Fibroblast of villous mesenchyme (primary cell): ENCODE results near the gene ARPP21. TPM values are rescaled to one million over a fixed set of nuclear protein-coding genes. Genes with fewer than 3 reads are reported as not detected.
"Not testable (repeated sequence)": the region's sequence is repeated elsewhere in the genome, so short reads cannot be mapped to it uniquely, and the experiment has no call there.

Experiments
- DNase-seq: peaks from one replicate; pipeline ENCODE4 v3.0.0-alpha.2; 2010; ENCODE audit warnings: low read depth
- H3K4me3 ChIP-seq: 2 replicates; pipeline ENCODE4 v1.5.1; 2011; ENCODE audit warnings: low read depth, mild to moderate bottlenecking, low read length
- total RNA-seq: library from RNA; depleted of rRNA; stranded (reverse); fragments of >200 nt; gene quantifications from 2 replicates; pipeline ENCODE4 v1.2.3, GENCODE V29; 2012
- TF ChIP-seq, protein P1 (sequence below): IDR thresholded peaks from 2 replicates; pipeline ENCODE4 v1.5.1; 2012; ENCODE audit warnings: low read depth, mild to moderate bottlenecking, low read length; ENCODE audit not compliant: insufficient read depth

The ARPP21 gene
- total RNA-seq, 1 donor = not detected

DNA sequence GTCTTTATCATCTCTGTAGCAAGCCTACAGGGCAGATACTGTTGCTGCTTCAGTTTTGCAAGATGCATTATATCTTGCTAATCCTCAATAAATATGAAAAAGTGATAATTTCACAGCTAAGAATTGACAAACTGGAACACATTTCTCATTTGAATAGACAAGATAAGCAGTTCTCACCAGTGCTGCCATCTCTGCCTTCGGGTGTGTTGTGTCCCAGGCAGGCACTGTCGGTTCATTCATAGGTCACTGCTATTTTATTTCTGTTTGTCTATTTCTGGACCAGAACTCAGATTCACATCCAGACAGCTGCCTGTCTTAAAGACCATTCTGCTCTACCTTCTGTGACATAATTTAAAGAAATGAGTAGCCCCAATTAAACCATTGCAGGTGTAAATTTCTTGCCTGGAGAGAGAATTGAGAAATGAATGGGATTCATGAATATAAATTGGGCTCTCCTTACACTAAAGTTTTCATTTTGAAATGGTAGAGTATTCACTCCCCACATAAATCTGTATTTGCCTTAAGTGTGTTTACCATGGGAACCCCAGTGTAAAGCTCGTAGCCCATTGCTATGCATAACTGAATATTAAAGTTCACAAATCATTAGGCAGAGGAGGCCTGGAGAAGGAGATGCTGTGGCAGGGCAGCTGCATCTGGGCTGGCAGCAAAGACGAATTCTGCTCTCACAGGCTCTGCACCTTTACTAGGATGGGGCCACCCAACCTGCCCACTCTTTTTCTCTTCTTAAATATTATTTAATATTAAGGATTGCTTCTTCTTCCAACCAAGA lies 149.9 kb downstream of the ARPP21 start:
- no peak for DNase-seq
- no peak overlapping the region for H3K4me3 ChIP-seq
- TF ChIP-seq, protein P1, sequence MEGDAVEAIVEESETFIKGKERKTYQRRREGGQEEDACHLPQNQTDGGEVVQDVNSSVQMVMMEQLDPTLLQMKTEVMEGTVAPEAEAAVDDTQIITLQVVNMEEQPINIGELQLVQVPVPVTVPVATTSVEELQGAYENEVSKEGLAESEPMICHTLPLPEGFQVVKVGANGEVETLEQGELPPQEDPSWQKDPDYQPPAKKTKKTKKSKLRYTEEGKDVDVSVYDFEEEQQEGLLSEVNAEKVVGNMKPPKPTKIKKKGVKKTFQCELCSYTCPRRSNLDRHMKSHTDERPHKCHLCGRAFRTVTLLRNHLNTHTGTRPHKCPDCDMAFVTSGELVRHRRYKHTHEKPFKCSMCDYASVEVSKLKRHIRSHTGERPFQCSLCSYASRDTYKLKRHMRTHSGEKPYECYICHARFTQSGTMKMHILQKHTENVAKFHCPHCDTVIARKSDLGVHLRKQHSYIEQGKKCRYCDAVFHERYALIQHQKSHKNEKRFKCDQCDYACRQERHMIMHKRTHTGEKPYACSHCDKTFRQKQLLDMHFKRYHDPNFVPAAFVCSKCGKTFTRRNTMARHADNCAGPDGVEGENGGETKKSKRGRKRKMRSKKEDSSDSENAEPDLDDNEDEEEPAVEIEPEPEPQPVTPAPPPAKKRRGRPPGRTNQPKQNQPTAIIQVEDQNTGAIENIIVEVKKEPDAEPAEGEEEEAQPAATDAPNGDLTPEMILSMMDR = no peak

DNA sequence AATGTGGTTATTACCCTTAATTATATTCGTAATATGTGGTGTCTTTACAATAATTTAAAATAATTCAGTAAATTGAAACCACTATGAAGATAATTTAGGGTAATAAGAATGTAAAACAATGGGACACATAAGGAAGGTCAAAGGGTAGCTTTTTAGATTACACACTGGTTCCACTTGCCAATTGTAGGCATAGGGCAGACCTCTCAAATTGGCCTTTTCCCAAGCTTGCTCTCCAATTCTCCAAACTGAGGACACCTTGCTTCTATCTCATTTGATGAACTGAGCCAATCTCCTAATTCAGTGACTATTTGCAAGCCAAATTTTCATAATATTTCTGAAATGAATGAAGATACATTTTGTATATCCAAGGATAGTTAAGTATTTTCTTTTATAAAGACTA lies 151.4 kb downstream of the ARPP21 start:
- no peak for DNase-seq
- TF ChIP-seq, protein P1 = no peak
- no peak overlapping the region for H3K4me3 ChIP-seq

DNA sequence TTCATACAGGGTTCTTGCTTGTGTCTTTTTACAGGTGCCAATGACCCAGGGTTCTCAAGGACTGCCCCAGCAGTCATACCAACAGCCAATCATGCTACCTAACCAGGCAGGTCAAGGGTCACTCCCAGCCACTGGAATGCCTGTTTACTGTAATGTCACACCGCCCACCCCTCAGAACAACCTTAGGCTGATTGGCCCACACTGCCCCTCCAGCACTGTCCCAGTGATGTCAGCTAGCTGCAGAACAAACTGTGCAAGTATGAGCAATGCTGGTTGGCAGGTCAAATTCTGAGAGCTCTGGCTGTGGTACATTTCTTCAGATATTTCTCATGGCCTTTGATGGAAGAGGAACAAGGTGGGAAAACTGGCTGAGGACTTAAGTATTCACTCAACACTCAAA lies 154.3 kb downstream of the ARPP21 start:
- TF ChIP-seq, protein P1 = no peak
- DNase-seq = no peak
- H3K4me3 ChIP-seq = no peak overlapping the region

DNA sequence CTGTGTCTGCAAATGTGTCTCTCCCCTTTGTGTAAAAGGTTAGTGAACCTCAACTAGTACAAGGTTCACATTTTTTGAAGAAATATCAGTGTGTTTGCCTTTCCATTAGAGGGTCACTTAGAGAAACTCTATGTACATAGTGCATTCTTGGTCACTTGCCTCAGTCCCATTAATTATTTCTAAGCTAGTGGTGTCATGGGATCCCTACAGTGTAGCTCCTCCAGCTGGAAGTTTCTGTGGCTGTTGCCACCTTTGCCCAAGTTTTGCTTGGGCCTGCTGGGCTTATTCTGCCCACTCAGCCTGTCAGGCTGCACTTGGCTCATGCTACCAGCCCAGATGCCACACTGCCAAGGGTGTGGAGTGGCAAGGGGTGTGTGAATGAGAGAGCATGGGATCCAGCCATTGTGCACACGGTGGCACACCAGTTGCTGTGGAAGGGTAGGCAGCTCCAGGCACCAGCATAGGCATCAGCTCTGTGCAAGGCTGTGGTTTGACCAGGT lies 161.7 kb downstream of the ARPP21 start:
- no peak for DNase-seq
- TF ChIP-seq, protein P1 = no peak
- no peak overlapping the region for H3K4me3 ChIP-seq

DNA sequence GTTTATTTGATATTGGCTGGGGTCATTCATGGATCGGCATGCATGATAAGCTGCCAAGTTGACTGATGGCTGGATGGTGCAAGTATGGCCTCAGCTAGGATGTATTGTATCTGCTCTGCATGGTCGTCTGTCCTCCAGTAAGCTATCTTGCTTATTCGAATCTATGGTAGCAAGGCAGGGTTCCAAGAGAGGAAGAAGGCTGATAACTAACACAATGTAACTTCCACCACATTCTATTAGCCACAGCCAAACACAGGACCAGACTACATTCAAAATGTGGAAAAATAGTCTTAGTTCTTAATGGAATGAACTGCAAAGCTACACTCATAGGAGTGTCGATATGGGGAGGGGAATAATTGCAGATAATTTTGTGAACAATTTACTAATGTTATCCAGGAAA lies 175.2 kb downstream of the ARPP21 start:
- no peak overlapping the region for H3K4me3 ChIP-seq
- no peak for DNase-seq
- TF ChIP-seq, protein P1 = no peak

DNA sequence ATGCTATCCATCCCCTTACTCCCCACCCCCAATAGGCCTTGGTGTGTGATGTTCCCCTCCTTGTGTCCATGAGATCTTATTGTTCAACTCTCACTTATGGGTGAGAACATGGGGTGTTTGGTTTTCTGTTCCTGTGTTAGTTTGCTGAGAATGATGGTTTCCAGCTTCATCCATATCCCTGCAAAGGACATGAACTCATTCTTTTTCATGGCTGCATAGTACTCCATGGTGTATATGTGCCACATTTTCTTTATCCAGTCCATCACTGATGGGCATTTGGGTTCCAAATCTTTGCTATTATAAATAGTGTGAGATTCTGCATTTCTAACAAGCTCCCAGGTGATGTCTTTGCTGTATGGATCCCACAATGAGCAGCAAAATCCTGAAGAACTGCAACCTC lies 176.5 kb downstream of the ARPP21 start:
- not testable (repeated sequence) for DNase-seq, H3K4me3 ChIP-seq

DNA sequence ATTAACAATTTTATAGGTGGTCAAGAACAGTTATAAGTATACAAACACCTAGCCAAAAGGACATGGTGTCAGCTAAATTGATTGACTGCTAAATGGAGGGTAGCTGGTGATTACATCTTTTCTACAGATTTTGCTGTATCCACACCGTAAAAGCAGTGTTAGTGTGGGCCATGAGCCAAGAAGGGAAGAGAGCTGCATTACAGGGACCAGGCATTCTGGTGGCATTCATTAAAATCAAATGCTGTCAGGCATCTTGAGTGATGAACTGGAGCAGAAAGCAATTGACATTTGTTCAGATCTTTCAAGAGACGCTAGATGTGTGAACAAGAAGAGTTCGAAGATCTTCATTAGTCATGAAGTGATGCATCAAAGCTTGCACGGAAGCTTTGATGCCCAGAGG lies 177.9 kb downstream of the ARPP21 start:
- TF ChIP-seq, protein P1 = no peak
- no peak overlapping the region for H3K4me3 ChIP-seq
- DNase-seq = no peak
